IMR-90 (cell line): ENCODE data around the gene RARB. TPM values are rescaled to one million over a fixed set of nuclear protein-coding genes. Genes with fewer than 3 reads are reported as not detected.

Experiments used
- ATAC-seq: fragments of 200-7000 bp; cut with Tn5 transposase; 2 replicates; pipeline ENCODE4 v1.9.1; 2020; ENCODE audit warnings: low read depth, mild to moderate bottlenecking, moderate library complexity
- BruUV-seq: library from RNA; stranded (reverse); fragments of 400-500 nt; replicated peaks from 2 replicates; lab custom pipeline; 2021; lab: Mats Ljungman, UMichigan
- CTCF ChIA-PET: fragments of 300-600 bp; formaldehyde crosslinking; extraction: SDS; loops from one replicate; lab custom pipeline; 2021; ENCODE audit warnings: antibody characterized with exemption; lab: Yijun Ruan, JAX
- POLR2A ChIA-PET: fragments of 300-600 bp; sonication (Branson Sonifier 250); formaldehyde crosslinking; loops from one replicate; lab custom pipeline; 2022; ENCODE audit warnings: antibody characterized with exemption; ENCODE audit not compliant: unreplicated experiment; lab: Charles Lee
- DNase-seq: peaks from one replicate; pipeline ENCODE4 v3.0.0; 2013
- H2AFZ ChIP-seq: replicated peaks from 2 replicates; pipeline ENCODE3; 2013; ENCODE audit warnings: low read length, mild to moderate bottlenecking; ENCODE audit not compliant: poor library complexity
- H2AK5ac ChIP-seq: 2 replicates; pipeline ENCODE4 v1.6.1; 2013; ENCODE audit warnings: low read depth, low read length, inconsistent platforms
- H2AK9ac ChIP-seq: replicated peaks from 2 replicates; pipeline ENCODE3; 2013; ENCODE audit warnings: mild to moderate bottlenecking, low read depth, low read length, moderate library complexity; ENCODE audit not compliant: poor library complexity
- H2BK120ac ChIP-seq: 2 replicates; pipeline ENCODE4 v1.6.1; 2013; ENCODE audit warnings: low read depth, low read length, inconsistent platforms
- H2BK15ac ChIP-seq: 3 replicates; pipeline ENCODE4 v1.6.1; 2013; ENCODE audit warnings: low read depth, low read length, inconsistent platforms
- H2BK20ac ChIP-seq: 2 replicates; pipeline ENCODE4 v1.6.1; 2013; ENCODE audit warnings: low read depth, mild to moderate bottlenecking, inconsistent platforms, low read length, moderate library complexity
- H2BK5ac ChIP-seq: 2 replicates; pipeline ENCODE4 v1.6.1; 2013; ENCODE audit warnings: mild to moderate bottlenecking, low read depth, low read length, inconsistent platforms; ENCODE audit not compliant: poor library complexity, severe bottlenecking
- H3K14ac ChIP-seq: replicated peaks from 2 replicates; pipeline ENCODE4 v1.6.1; 2013; ENCODE audit warnings: low read depth, low read length, inconsistent platforms
- H3K18ac ChIP-seq: 2 replicates; pipeline ENCODE4 v1.6.1; 2013; ENCODE audit warnings: low read depth, low read length, control low read depth
- H3K23ac ChIP-seq: 2 replicates; pipeline ENCODE4 v1.6.1; 2013; ENCODE audit warnings: low read depth, low read length, inconsistent platforms
- H3K27ac ChIP-seq: 2 replicates; pipeline ENCODE4 v1.5.1; 2013; ENCODE audit warnings: mild to moderate bottlenecking, control low read depth, low read length; ENCODE audit not compliant: insufficient read depth
- H3K27me3 ChIP-seq: 2 replicates; pipeline ENCODE4 v1.6.1; 2013; ENCODE audit warnings: low read length; ENCODE audit not compliant: control insufficient read depth, insufficient read depth
- H3K36me3 ChIP-seq: 2 replicates; pipeline ENCODE4 v1.6.1; 2013; ENCODE audit warnings: low read length, mixed read lengths; ENCODE audit not compliant: control insufficient read depth, insufficient read depth
- H3K4ac ChIP-seq: 2 replicates; pipeline ENCODE4 v1.6.1; 2013; ENCODE audit warnings: low read depth, low read length, inconsistent platforms
- H3K4me1 ChIP-seq: 2 replicates; pipeline ENCODE4 v1.6.1; 2013; ENCODE audit warnings: low read length, mixed read lengths; ENCODE audit not compliant: control insufficient read depth, insufficient read depth
- H3K4me2 ChIP-seq: 2 replicates; pipeline ENCODE4 v1.6.1; 2013; ENCODE audit warnings: low read depth, mild to moderate bottlenecking, control low read depth, low read length, moderate library complexity
- H3K4me3 ChIP-seq: 2 replicates; pipeline ENCODE4 v1.5.1; 2013; ENCODE audit warnings: low read depth, mild to moderate bottlenecking, control low read depth, low read length, moderate library complexity; ENCODE audit not compliant: insufficient read depth
- H3K56ac ChIP-seq: 2 replicates; pipeline ENCODE4 v1.6.1; 2013; ENCODE audit warnings: low read length, inconsistent platforms; ENCODE audit not compliant: insufficient read depth; ENCODE audit errors: extremely low read depth
- H3K79me1 ChIP-seq, 2 experiments: 2 replicates each; pipeline ENCODE4 v1.6.1; 2013; ENCODE audit warnings: low read length in 2 of 2, inconsistent platforms in 1 of 2, low read depth in 1 of 2
- H3K9ac ChIP-seq: 2 replicates; pipeline ENCODE4 v1.6.1; 2013; ENCODE audit warnings: low read depth, low read length, control low read depth
- H3K9me1 ChIP-seq: 2 replicates; pipeline ENCODE4 v1.6.1; 2013; ENCODE audit warnings: low read length, inconsistent platforms; ENCODE audit not compliant: insufficient read depth
- H3K9me3 ChIP-seq: 2 replicates; pipeline ENCODE4 v1.6.1; 2013; ENCODE audit warnings: low read length; ENCODE audit not compliant: control insufficient read depth, insufficient read depth
- H4K20me1 ChIP-seq: 2 replicates; pipeline ENCODE4 v1.6.1; 2013; ENCODE audit warnings: low read length, inconsistent platforms; ENCODE audit not compliant: insufficient read depth
- H4K5ac ChIP-seq: 2 replicates; pipeline ENCODE4 v1.6.1; 2013; ENCODE audit warnings: mild to moderate bottlenecking, low read depth, low read length, control low read depth
- H4K8ac ChIP-seq, 2 experiments: 2 replicates each; pipeline ENCODE4 v1.6.1; 2013; ENCODE audit warnings: low read depth in 2 of 2, low read length in 2 of 2, control low read depth in 1 of 2, inconsistent platforms in 1 of 2
- H4K91ac ChIP-seq: 2 replicates; pipeline ENCODE4 v1.6.1; 2013; ENCODE audit warnings: low read depth, low read length, inconsistent platforms; ENCODE audit not compliant: insufficient read depth
- MAFK ChIP-seq: IDR thresholded peaks from 2 replicates; pipeline ENCODE4 v1.6.1; 2012; ENCODE audit warnings: low read depth, low read length, improper control_type of control experiment
- SMC3 ChIP-seq: fragments of 150-350 bp; IDR thresholded peaks from 2 replicates; pipeline ENCODE4 v1.6.1; 2016; ENCODE audit warnings: low read depth, mild to moderate bottlenecking, antibody characterized with exemption, low read length, moderate library complexity
- USF2 ChIP-seq: fragments of 150-350 bp; IDR thresholded peaks from 2 replicates; pipeline ENCODE4 v1.6.1; 2017; ENCODE audit warnings: mild to moderate bottlenecking, antibody characterized with exemption, low read length, low read depth
- WGBS, 2 experiments: methylation state at CpG; one replicate each; pipeline versions ENCODE4 v1.1.5 to v1.1.7; 2013; ENCODE audit warnings: missing lambda C conversion rate in 2 of 2; ENCODE audit not compliant: insufficient read length in 1 of 2; ENCODE audit errors: extremely low coverage in 2 of 2; 5-methylcytosine and 5-hydroxymethylcytosine counted together
- dilution Hi-C: fragments of 300-500 bp; cut with HindIII; formaldehyde crosslinking; loops from one replicate; pipeline ENCODE4 v1.14.3; 2018; ENCODE audit warnings: low sequenced_read_pairs; ENCODE audit not compliant: unreplicated experiment
- in situ Hi-C: fragments of 300-500 bp; cut with MboI; formaldehyde crosslinking; loops from 3 replicates; pipeline ENCODE4 v1.14.3; 2019; ENCODE audit warnings: low sequenced_read_pairs, inconsistent platforms, mixed read lengths
- intact Hi-C: fragments of 100-400 bp; cut with micrococcal nuclease; formaldehyde crosslinking; loops from 2 replicates; pipeline ENCODE4 v1.10.0; 2022
- polyA plus RNA-seq, 3 experiments: library from polyadenylated mRNA; depleted of rRNA; stranded (reverse); fragments of >200 nt; gene quantifications; 2 replicates each; pipeline ENCODE4 v1.2.3, GENCODE V29; 2012; ENCODE audit warnings: low replicate concordance in 1 of 3
- total RNA-seq: library from RNA; depleted of rRNA; stranded (reverse); fragments of >200 nt; gene quantifications from 2 replicates; pipeline ENCODE4 v1.2.3, GENCODE V29; 2012

Gene RARB
- total and polyA plus RNA-seq, 2 of the 4 experiments (the other 2 are of a cell fraction) = 0.53 to 1.4 TPM

- dilution Hi-C loops = no loop called here
- H3K27ac ChIP-seq = no peak overlapping the region
- H2AK9ac ChIP-seq = no peak overlapping the region
- H3K23ac ChIP-seq = no peak overlapping the region
- H3K27me3 ChIP-seq = no peaks in the 10 kb centered on the region
- DNase-seq (no peak), ATAC-seq (peak; percentile 15; the same call in 1 of the 2 replicates)
- ChIA-PET CTCF (interaction anchor here (1.4 kb wide), 1 partner anchor 140 kb away, joined by 5 read pairs; no protein-coding TSS in a partner anchor), POLR2A (no interaction called here)
- WGBS, 2 experiments = 20% methylated on average over 1 of the region's 6 CpGs; no CpG with 5 or more reads in 1 of the 2 experiments
- no peaks in the 10 kb centered on the region for H3K9me3 ChIP-seq
- H3K9ac ChIP-seq = no peak overlapping the region
- BruUV-seq = no TSS peak
- H3K18ac ChIP-seq = no peak overlapping the region
- H3K4me3 ChIP-seq = no peak overlapping the region
- H4K8ac ChIP-seq = no peak overlapping the region
- in situ Hi-C loops = no loop called here
- H4K91ac ChIP-seq = no peak overlapping the region
- no peak overlapping the region for H2AFZ ChIP-seq
- no peak overlapping the region for H2BK120ac ChIP-seq
- H4K20me1 ChIP-seq = no peaks in the 10 kb centered on the region
- no peak overlapping the region for H2BK15ac ChIP-seq
- no peaks in the 10 kb centered on the region for H3K79me1 ChIP-seq
- peak overlapping the region; percentile 67 for H3K4me2 ChIP-seq
- no peaks in the 10 kb centered on the region for H3K9me1 ChIP-seq
- no peak overlapping the region for H3K4ac ChIP-seq
- no peak overlapping the region for H3K56ac ChIP-seq
- H3K4me1 ChIP-seq = peaks cover 4% of the 10 kb centered on the region
- no peak overlapping the region for H2BK20ac ChIP-seq
- H2BK5ac ChIP-seq = no peak overlapping the region
- H3K14ac ChIP-seq = no peak overlapping the region
- H3K36me3 ChIP-seq = no peaks in the 10 kb centered on the region
- H2AK5ac ChIP-seq = no peak overlapping the region
- intact Hi-C loops = no loop called here
- no peak overlapping the region for H4K5ac ChIP-seq
- TF ChIP-seq MAFK (no peak), SMC3 (no peak), USF2 (no peak)
These were observed 25.5 kb downstream of the RARB start for GRCh38 chr3:25453619-25454004.
